Activated T-cell treated with anti-CD3 and anti-CD28 coated beads for 48 hours (primary cell): ENCODE results near the gene SKI.
"Not testable (repeated sequence)": the region's sequence is repeated elsewhere in the genome, so short reads cannot be mapped to it uniquely, and the experiment has no call there.

Experiments
- DNase-seq: peaks from one replicate; pipeline ENCODE4 v3.0.0-alpha.2; 2020; ENCODE audit warnings: low read depth

Gene SKI

GRCh38 chr1:2247045-2247394 lies 18.9 kb downstream of the SKI start:
- DNase-seq: not testable (repeated sequence)

GRCh38 chr1:2247760-2248126 lies 19.6 kb downstream of the SKI start:
- no peak for DNase-seq

GRCh38 chr1:2248127-2248826 lies 20.2 kb downstream of the SKI start:
- DNase-seq: no peak

- DNase-seq: no peak
Observed at GRCh38 chr1:2248854-2249558, 20.9 kb downstream of the SKI start.

- no peak for DNase-seq
Observed at GRCh38 chr1:2249559-2249906, 21.4 kb downstream of the SKI start.

- no peak for DNase-seq
Observed at GRCh38 chr1:2250721-2251281, 22.7 kb downstream of the SKI start.

- no peak for DNase-seq
Observed at GRCh38 chr1:2251363-2251762, 23.2 kb downstream of the SKI start.

- DNase-seq: no peak
Observed at GRCh38 chr1:2251786-2252185, 23.7 kb downstream of the SKI start.

- no peak for DNase-seq
Observed at GRCh38 chr1:2252423-2252822, 24.3 kb downstream of the SKI start.

- DNase-seq: no peak
Observed at GRCh38 chr1:2253036-2253796, 25.1 kb downstream of the SKI start.

- no peak for DNase-seq
Observed at GRCh38 chr1:2253797-2254480, 25.8 kb downstream of the SKI start.

GRCh38 chr1:2255047-2255419 lies 26.9 kb downstream of the SKI start:
- DNase-seq: no peak

GRCh38 chr1:2255420-2256369 lies 27.6 kb downstream of the SKI start:
- DNase-seq: peak; percentile 50

GRCh38 chr1:2256435-2257244 lies 28.5 kb downstream of the SKI start:
- no peak for DNase-seq

- no peak for DNase-seq
Observed at GRCh38 chr1:2257245-2257627, 29.1 kb downstream of the SKI start.

- DNase-seq: no peak
Observed at GRCh38 chr1:2258122-2258681, 30.1 kb downstream of the SKI start.

GRCh38 chr1:2258996-2259395 lies 30.9 kb downstream of the SKI start:
- peak; percentile 52 for DNase-seq

GRCh38 chr1:2259668-2260402 lies 31.7 kb downstream of the SKI start:
- DNase-seq: no peak

GRCh38 chr1:2260470-2260869 lies 32.4 kb downstream of the SKI start:
- not testable (repeated sequence) for DNase-seq
